ENCODE measurements around the gene TRIP10. TPM values are rescaled to one million over a fixed set of nuclear protein-coding genes. Genes with fewer than 3 reads are reported as not detected.

Gene TRIP10
- total and polyA plus RNA-seq, 2 of the 8 experiments (the other 6 are each of a cell fraction or from before 2014, with no cell fraction given) = 27.8 to 69.5 TPM

- POLR2A ChIA-PET (ENCODE audit: partially characterized antibody) = interaction anchor here (0.9 to 2.2 kb wide), 6 partner anchors 8 to 932 kb away, joined by 3 to 5 read pairs (median 4); no protein-coding TSS in a partner anchor
- WGBS, 2 experiments (ENCODE audit: extremely low coverage in 1 of 2, insufficient coverage in 1 of 2, insufficient read length in 1 of 2, insufficient replicate concordance in 2 of 2, low coverage in 1 of 2, low lambda C conversion rate in 2 of 2, missing lambda C conversion rate in 1 of 2) = 96% methylated on average over 10 of the region's 17 CpGs; no CpG with 5 or more reads in 1 of the 2 experiments
These were observed 21.1 kb downstream of the TRIP10 start for GRCh38 chr19:6760606-6761005.

More at GRCh38 chr19:6760606-6761005, 21.1 kb downstream of the TRIP10 start:
- Histone ChIP-seq H3K36me3 (ENCODE audit: control insufficient read depth in 2 of 4, insufficient read depth in 4 of 4, low read length in 3 of 4) (peaks cover 0 to 10% (median 2%) of the 10 kb centered on the region in 4 experiments; a peak in 2 of 8 replicates), H3K27ac (ENCODE audit: low read depth, low read length) (no peak overlapping the region; the same call in 1 of the 2 replicates), H4K91ac (replicated peaks; ENCODE audit: insufficient read length, low read length) (no peak overlapping the region), H3K27me3 (replicated peaks in 1 of 4; ENCODE audit: control insufficient read depth in 3 of 4, extremely low read depth in 1 of 4, insufficient read depth in 3 of 4, low read length in 3 of 4) (no peaks in the 10 kb centered on the region), H2BK20ac (ENCODE audit: low read length) (no peak overlapping the region), H3K4me3 (ENCODE audit: extremely low read depth in 1 of 4, insufficient read depth in 2 of 4, low read depth in 3 of 4, low read length in 4 of 4) (no peak overlapping the region), H4K8ac (ENCODE audit: extremely low read depth, insufficient read depth, low read length) (no peak overlapping the region), H3K56ac (replicated peaks; ENCODE audit: insufficient read length, low read depth, low read length) (no peak overlapping the region), H4K20me1 (replicated peaks in 1 of 2; ENCODE audit: control insufficient read depth in 1 of 2, insufficient read depth in 2 of 2, low read length in 2 of 2) (peaks cover 0 to 2% of the 10 kb centered on the region in 2 experiments), H3K4me2 (ENCODE audit: insufficient read depth in 1 of 2, low read depth in 2 of 2, low read length in 2 of 2) (no peak overlapping the region), H3K23ac (ENCODE audit: insufficient read length) (no peak overlapping the region), H4K5ac (ENCODE audit: insufficient read length, low read depth, low read length) (no peak overlapping the region), H2BK120ac (replicated peaks; ENCODE audit: low read depth, low read length) (no peak overlapping the region), H3K79me1 (ENCODE audit: low read depth, low read length) (0 out of 2 replicates have a peak, but pooled peaks cover 6% of the 10 kb centered on the region), H3K79me2 (ENCODE audit: control insufficient read depth in 1 of 2, insufficient read depth in 2 of 2, low read length in 2 of 2) (peaks cover 0 to 7% of the 10 kb centered on the region in 2 experiments; a peak in 2 of 4 replicates), H2AK5ac (ENCODE audit: low read depth, low read length) (no peak overlapping the region), H3K4ac (replicated peaks; ENCODE audit: insufficient read length, low read depth, low read length) (no peak overlapping the region), H3K9ac (replicated peaks in 1 of 4; ENCODE audit: extremely low read depth in 1 of 4, low read depth in 3 of 4, low read length in 3 of 4) (no peak overlapping the region), H3K18ac (ENCODE audit: extremely low read depth, low read length) (no peak overlapping the region), H2BK5ac (ENCODE audit: low read depth, low read length) (no peak overlapping the region), H2AFZ (ENCODE audit: low read length) (no peak overlapping the region), H2BK12ac (ENCODE audit: low read depth, low read length) (no peak overlapping the region), H3K14ac (ENCODE audit: insufficient read length) (no peak overlapping the region), H3K9me3 (ENCODE audit: insufficient read depth in 2 of 2, low read depth in 1 of 2, low read length in 1 of 2) (peaks cover 0 to 7% of the 10 kb centered on the region in 2 experiments; a peak in 3 of 4 replicates), H2BK15ac (ENCODE audit: low read length) (no peak overlapping the region), H3K4me1 (replicated peaks in 1 of 4; ENCODE audit: control insufficient read depth in 3 of 4, insufficient read depth in 4 of 4, low read length in 3 of 4) (no peaks in the 10 kb centered on the region), H3K23me2 (ENCODE audit: low read depth, low read length) (no peaks in the 10 kb centered on the region)
- DNase-seq (ENCODE audit: low read depth in 1 of 2, low spot score in 2 of 2) = no peak
- FAIRE-seq = no peak
- TF ChIP-seq RAD21 (IDR thresholded peaks at IDR 0.05 in 1 of 2, conservative IDR thresholded peaks at IDR 0.05 in 1 of 2; ENCODE audit: low read depth in 2 of 2, low read length in 2 of 2) = no peak
- TF ChIP-seq KDM4A (IDR thresholded peaks at IDR 0.05; ENCODE audit: low read depth, low read length, severe bottlenecking) = no peak
- no peak for TF ChIP-seq NRF1 (IDR thresholded peaks at IDR 0.05; ENCODE audit: low read depth, low read length)
- TF ChIP-seq FOSL1 (IDR thresholded peaks at IDR 0.05; ENCODE audit: insufficient read depth, low read depth, low read length) = no peak
- no peak for TF ChIP-seq ZNF274 (IDR thresholded peaks at IDR 0.05; ENCODE audit: borderline replicate concordance, extremely low read depth, low read length)
- TF ChIP-seq EP300 (IDR thresholded peaks at IDR 0.05; ENCODE audit: borderline replicate concordance in 1 of 2, low read depth in 2 of 2, low read length in 2 of 2) = no peak
- TF ChIP-seq HDAC2 (IDR thresholded peaks at IDR 0.05; ENCODE audit: borderline replicate concordance in 1 of 2, low read depth in 2 of 2, low read length in 2 of 2) = no peak
- CTCF ChIA-PET (ENCODE audit: partially characterized antibody) = interaction anchor here (1.1 to 1.7 kb wide), 2 partner anchors 22 to 24 kb away, joined by 4 to 5 read pairs; partner anchors contain the start of gene GPR108
